ENCODE results near the gene ERI3.

Gene ERI3

DNA sequence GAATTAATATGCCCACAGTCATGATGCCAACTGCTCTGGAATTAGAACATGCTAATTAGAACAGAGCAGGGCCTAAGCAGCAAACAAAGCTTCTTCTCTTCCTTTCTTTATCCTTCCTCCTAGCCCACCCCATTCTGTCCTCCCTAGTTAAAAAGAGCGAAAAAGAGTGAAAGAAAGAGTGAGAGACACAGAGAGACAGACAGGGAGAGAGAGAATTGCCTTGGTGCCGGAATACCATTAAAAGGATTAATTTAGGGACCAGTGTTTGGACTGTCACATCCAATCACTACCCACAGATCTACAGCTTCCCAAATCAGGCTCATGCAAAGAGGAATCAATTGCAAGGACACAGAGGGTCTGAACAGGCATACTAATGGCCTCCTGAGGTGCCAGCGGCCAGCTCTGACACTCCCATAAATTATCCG is 7.0 kb downstream of the ERI3 start:
- DNase-seq (ENCODE audit: low read depth) = no peak

- no peak for DNase-seq (ENCODE audit: low read depth)
These were observed 7.8 kb downstream of the ERI3 start for GRCh38 chr1:44347280-44347679.

DNA sequence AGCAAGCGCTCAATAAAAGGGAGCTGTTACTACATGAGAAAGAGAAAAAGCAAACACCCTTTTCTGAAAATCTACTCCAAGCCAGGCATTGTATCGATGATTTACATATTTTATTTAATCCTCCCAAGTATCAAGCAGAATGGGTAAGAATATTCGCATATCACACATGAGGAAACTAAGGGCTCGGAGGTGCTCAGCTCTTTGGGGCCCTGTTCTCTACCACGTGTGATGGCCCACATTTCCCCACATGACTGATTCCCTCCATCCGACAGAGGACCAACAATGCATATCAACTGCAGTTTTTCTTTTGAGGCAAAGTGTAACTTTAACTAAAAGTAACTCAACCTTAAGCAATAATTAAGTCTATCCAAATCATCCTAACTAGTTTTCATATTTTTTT is 8.2 kb downstream of the ERI3 start:
- no peak for DNase-seq (ENCODE audit: low read depth)

DNA sequence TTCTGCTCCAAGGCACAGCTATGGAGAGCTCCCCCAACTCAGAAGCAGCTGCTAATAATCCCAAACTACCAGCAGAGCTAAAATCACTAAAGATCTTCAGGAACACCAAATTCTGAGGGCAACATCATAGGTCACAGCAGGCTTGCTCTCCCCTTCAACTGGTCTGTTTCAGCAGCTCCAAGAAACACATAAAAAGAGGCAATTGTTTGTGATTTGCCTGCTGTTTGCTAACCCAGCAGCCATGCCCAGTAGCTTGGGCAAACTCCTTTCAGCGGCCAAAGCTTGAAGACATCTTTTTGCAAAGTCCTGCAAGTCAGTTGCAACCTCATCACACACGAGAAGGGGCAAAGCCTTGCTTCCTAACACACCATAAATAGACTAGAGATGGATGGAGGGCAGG is 8.9 kb downstream of the ERI3 start:
- DNase-seq (ENCODE audit: low read depth) = no peak

GRCh38 chr1:44345187-44345775 is 9.8 kb downstream of the ERI3 start:
- no peak for DNase-seq (ENCODE audit: low read depth)

DNA sequence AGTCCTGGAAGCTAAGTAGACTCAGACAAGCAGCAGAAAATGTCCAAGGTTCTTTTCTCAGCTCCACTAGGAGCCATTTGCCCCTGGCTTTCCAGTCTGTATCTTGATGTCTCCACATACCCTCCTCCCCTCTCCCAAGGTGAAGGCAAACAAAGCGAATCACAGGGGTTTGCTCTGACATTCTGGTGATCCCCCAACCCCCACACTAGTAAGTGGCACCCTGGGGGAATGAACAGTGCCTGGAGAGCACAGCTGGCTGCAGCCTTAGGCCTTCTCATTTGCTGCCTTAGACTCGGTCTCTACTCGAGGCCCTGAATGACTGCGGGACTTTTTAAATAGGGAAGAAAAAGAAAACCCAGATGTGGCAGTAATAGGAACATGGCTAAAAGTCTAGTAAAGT is 15.3 kb downstream of the ERI3 start:
- DNase-seq (ENCODE audit: low read depth) = no peak

GRCh38 chr1:44338136-44338535 is 16.9 kb downstream of the ERI3 start:
- no peak for DNase-seq (ENCODE audit: low read depth)

- DNase-seq (ENCODE audit: low read depth) = no peak
These were observed 18.4 kb downstream of the ERI3 start for GRCh38 chr1:44336668-44337067.

DNA sequence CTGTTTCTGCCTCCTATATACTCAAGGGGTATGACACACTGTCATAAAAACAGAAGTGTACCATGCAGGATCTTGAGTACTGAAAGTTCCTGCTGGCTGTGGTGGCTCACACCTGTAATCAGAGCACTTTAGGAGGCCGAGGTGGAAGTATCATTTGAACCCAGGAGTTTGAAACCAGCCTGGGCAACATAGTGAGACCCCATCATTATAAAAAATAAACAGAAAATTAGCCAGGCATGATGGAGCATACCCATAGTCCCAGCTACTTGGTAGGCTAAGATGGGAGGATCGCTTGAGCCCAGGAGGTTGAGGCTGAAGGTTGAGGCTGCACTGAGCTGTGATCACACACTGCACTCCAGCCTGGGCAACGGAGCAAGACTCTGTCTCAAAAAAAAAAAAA is 20.1 kb downstream of the ERI3 start:
- no peak for DNase-seq (ENCODE audit: low read depth)

- DNase-seq (ENCODE audit: low read depth) = no peak
These were observed 21.7 kb downstream of the ERI3 start for GRCh38 chr1:44333376-44333775.

- DNase-seq (ENCODE audit: low read depth) = no peak
These were observed 22.6 kb downstream of the ERI3 start for GRCh38 chr1:44332505-44332904.

DNA sequence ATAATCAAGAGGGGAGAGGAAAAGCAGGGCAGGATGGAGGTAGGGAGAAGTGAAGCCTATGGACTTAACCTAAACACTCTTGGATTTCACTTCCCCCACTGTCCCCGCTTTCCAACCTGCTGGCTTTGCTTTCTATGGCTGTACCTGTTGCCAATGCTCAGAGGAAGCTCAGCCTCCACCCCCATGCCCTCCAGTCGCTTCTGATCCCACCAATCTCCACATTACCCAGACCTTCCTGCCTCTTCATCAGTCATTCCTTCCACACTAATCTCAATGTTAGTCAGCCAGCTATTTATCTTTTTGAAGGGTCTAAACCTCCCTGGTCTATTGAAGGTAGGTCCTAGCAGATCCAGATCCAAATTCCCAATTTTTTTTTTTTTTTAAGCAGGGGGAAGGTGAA is 24.1 kb downstream of the ERI3 start:
- DNase-seq (ENCODE audit: low read depth) = no peak

GRCh38 chr1:44328671-44329416 is 26.2 kb downstream of the ERI3 start:
- no peak for DNase-seq (ENCODE audit: low read depth)

GRCh38 chr1:44327679-44328491 is 27.2 kb downstream of the ERI3 start:
- no peak for DNase-seq (ENCODE audit: low read depth)

- no peak for DNase-seq (ENCODE audit: low read depth)
These were observed 28.1 kb downstream of the ERI3 start for GRCh38 chr1:44326821-44327465.

- DNase-seq (ENCODE audit: low read depth) = no peak
These were observed 28.9 kb downstream of the ERI3 start for GRCh38 chr1:44326024-44326701.

GRCh38 chr1:44323947-44324346 is 31.1 kb downstream of the ERI3 start:
- no peak for DNase-seq (ENCODE audit: low read depth)

- DNase-seq (ENCODE audit: low read depth) = no peak
These were observed 32.7 kb downstream of the ERI3 start for GRCh38 chr1:44322367-44322766.

DNA sequence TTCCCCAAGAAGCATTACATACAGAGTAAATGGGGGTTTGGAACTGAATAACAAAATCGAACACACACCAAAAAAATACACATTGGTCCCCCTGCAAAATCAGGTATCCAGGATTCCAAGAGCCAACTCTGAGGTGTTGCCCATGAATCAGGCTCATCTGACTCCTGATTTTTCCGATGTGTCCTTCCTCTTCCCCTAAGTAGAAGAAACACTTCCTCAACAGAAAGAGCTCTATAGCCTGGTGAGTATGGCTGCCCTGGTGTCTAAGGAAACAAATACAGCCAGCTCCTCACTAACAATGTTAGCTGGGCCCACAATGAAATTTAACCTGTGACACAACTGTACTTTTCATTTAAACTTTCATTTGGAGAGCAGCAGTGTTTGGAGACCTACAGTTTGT is 33.6 kb downstream of the ERI3 start:
- DNase-seq (ENCODE audit: low read depth) = no peak

- no peak for DNase-seq (ENCODE audit: low read depth)
These were observed 36.7 kb downstream of the ERI3 start for GRCh38 chr1:44318097-44319088.

GRCh38 chr1:44316231-44316759 is 38.8 kb downstream of the ERI3 start:
- no peak for DNase-seq (ENCODE audit: low read depth)

All from T-helper 22 cell (primary cell).